AG08395 (cell line): ENCODE measurements around the gene KCTD16.

Experiments
- DNase-seq: peaks from one replicate; pipeline ENCODE4 v3.0.0; 2012; ENCODE audit warnings: mixed read lengths, low spot score

KCTD16 gene

GRCh38 chr5:144460600-144460999, 289.9 kb downstream of the KCTD16 start:
- DNase-seq: no peak

- no peak for DNase-seq
Measured at GRCh38 chr5:144462577-144462976, 291.9 kb downstream of the KCTD16 start.

- no peak for DNase-seq
Measured at GRCh38 chr5:144463481-144464223, 293.0 kb downstream of the KCTD16 start.

- no peak for DNase-seq
Measured at GRCh38 chr5:144464306-144464705, 293.6 kb downstream of the KCTD16 start.

GRCh38 chr5:144465441-144465840, 294.8 kb downstream of the KCTD16 start:
- DNase-seq: no peak

GRCh38 chr5:144467792-144468191, 297.1 kb downstream of the KCTD16 start:
- DNase-seq: peak; percentile 3

- DNase-seq: no peak
Measured at GRCh38 chr5:144468571-144468970, 297.9 kb downstream of the KCTD16 start.

GRCh38 chr5:144469106-144469505, 298.4 kb downstream of the KCTD16 start:
- no peak for DNase-seq

GRCh38 chr5:144472221-144472620, 301.5 kb downstream of the KCTD16 start:
- no peak for DNase-seq

GRCh38 chr5:144473650-144474049, 303.0 kb downstream of the KCTD16 start:
- DNase-seq: no peak

GRCh38 chr5:144478565-144478964, 307.9 kb downstream of the KCTD16 start:
- DNase-seq: no peak

- DNase-seq: no peak
Measured at GRCh38 chr5:144481861-144482260, 311.2 kb downstream of the KCTD16 start.

GRCh38 chr5:144484124-144484897, 313.6 kb downstream of the KCTD16 start:
- peak; percentile 7 for DNase-seq

GRCh38 chr5:144485540-144485939, 314.9 kb downstream of the KCTD16 start:
- no peak for DNase-seq

GRCh38 chr5:144487207-144487606, 316.5 kb downstream of the KCTD16 start:
- DNase-seq: no peak

GRCh38 chr5:144487761-144488160, 317.1 kb downstream of the KCTD16 start:
- DNase-seq: no peak

- DNase-seq: no peak
Measured at GRCh38 chr5:144503123-144503522, 332.4 kb downstream of the KCTD16 start.

GRCh38 chr5:144504929-144505577, 334.4 kb downstream of the KCTD16 start:
- DNase-seq: no peak

GRCh38 chr5:144510845-144511579, 340.3 kb downstream of the KCTD16 start:
- no peak for DNase-seq

- no peak for DNase-seq
Measured at GRCh38 chr5:144511580-144512072, 341.0 kb downstream of the KCTD16 start.

- DNase-seq: no peak
Measured at GRCh38 chr5:144522698-144523097, 352.0 kb downstream of the KCTD16 start.

- no peak for DNase-seq
Measured at GRCh38 chr5:144525000-144525399, 354.3 kb downstream of the KCTD16 start.
